Esophagus mucosa (tissue), 1 donor: ENCODE measurements around the gene PTPRG. TPM values are rescaled to one million over a fixed set of nuclear protein-coding genes. Genes with fewer than 3 reads are reported as not detected.

Source experiments
- ATAC-seq: fragments of 200-7000 bp; cut with Tn5 transposase; one replicate; pipeline ENCODE4 v1.9.1; 2020
- total RNA-seq: library from RNA; stranded (reverse); gene quantifications from one replicate; pipeline ENCODE4 v1.2.4, GENCODE V29; 2023
- donor health status: DM: yes; HTN: yes; CAD: no.

PTPRG gene
- total RNA-seq, 1 donor from 2014 or later: 9.2 TPM

DNA sequence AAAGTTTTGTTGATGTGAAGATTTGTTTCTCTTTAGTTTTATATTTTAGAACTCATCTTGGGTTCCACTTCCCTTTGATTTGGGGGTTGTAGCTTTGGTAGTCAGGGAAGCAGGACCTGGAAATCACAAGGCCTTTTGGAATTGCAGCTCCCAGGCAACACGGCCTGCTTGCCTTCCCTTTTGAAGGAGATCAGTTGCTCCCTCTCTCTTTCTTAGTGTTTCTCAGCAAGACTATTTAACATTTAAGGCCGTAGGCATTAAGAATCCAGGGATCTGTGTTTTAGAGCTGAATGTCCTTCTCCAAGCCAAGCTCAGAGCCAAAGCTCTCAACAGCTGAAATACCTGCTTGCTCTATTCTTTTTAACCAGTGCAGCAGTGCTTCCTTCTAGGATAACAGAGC lies 310.3 kb downstream of the PTPRG start:
- no peak for ATAC-seq

DNA sequence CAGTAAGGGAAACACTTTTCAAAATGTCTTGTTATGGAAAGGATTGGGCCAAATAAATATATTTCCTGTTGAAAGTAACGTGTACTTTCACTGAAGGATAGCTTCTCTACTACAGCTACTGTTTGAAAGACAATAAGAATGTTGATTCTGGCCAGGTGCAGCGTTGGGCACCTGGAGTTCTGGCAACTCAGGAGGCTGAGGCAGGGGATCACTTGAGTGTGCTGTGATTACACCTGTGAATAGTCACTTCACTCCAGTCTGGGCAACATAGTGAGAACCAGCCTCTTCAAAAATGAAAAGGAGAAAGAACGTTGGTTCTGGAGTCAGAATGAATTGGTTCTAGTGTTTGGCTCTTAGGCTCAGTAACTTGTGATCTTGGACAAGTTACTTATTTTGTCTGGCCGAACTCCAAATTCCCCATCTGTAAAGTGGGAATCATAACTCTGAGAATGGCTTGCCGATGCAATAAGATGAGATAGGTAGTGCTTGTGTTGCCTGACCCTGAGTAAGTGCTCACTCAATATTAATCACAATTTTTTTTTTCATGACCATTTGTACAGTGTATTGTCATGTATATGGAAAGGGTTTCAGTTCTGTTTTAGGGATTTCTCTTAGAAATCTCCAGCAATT lies 310.8 kb downstream of the PTPRG start:
- no peak for ATAC-seq

DNA sequence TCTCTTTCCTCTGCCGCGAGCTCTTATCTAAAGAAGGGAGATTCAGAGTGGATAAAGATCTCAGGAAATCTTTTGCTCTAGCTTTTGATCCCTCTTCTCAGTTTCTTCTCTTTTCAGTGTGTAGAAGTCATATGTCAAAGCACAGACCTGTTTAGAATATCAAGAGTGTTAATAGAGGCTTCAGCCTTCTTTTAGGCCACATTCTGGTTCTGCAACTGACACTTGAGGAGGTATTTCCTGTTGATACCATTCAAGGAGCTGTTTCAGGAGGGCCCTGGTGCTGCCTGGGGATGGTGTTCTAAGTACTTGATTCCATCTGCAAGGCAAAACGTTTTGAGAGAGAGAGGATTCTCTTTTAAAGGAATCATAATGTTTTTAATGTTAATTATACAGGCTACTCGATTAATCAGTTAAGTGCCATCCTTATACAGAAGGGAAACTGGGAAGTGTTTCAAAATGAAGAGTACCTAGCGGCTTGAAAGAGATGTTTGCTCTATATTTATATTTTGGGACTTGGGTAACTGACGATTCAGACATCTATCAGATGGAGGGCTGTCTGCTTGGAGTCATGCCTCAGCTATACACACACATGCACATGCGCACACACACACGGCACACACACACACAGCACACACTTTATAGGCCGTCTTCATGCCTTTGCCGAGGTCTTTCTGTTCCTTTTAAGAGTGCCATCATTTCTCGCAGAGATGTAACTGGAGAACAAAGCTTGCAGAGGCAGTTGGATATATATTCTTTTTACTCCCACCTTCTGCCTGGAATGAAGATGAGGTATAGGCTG lies 313.9 kb downstream of the PTPRG start:
- no peak for ATAC-seq

DNA sequence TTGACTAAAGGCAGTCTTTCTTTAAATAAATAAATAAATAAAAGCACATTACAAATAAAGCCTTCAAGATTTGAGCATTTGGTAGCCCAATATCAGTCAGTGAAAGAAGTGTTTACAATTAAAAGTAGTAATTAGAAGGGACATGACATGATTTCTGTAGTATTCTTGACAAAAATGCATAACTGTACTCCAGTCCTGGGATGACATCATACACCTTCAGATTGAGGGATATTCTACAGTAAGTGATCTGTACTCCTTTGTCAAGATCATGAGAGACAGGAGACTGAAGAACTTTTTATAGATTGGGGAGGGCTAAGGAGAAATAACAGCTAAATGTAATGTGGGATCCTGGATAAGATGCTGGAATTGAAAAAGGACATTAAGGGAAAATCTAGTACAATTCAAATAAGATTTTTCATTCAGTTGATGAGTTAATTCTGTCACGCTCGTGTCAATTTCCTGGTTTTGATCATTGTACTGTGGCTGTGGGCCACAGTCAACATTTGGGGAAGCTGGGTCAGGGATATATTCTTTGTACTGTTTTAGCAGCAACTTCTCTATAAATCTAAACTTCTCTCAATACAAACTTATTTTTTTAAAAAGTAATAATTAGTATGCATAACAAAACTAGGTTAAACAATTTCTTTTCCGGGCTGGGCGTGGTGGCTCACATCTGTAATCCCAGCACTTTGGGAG lies 314.8 kb downstream of the PTPRG start:
- ATAC-seq: no peak

DNA sequence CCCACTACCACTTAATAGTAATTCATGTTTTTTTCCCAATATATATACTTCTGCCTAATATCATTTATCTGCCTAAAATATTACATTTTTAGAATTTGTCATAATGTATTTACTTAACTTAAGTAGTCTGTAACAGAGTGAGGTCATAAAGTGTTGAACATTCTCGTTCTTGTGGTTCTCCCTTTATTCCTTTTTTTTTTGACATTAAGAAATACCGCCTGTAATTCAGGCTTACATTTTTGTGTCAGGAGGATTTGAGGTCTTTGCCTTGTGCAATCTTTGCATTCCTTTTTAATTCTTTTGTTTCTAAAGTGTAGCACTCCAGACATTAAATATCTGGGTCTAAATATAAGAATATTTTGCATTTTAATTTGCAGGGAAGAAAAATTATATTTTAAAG lies 315.4 kb downstream of the PTPRG start:
- no peak for ATAC-seq

DNA sequence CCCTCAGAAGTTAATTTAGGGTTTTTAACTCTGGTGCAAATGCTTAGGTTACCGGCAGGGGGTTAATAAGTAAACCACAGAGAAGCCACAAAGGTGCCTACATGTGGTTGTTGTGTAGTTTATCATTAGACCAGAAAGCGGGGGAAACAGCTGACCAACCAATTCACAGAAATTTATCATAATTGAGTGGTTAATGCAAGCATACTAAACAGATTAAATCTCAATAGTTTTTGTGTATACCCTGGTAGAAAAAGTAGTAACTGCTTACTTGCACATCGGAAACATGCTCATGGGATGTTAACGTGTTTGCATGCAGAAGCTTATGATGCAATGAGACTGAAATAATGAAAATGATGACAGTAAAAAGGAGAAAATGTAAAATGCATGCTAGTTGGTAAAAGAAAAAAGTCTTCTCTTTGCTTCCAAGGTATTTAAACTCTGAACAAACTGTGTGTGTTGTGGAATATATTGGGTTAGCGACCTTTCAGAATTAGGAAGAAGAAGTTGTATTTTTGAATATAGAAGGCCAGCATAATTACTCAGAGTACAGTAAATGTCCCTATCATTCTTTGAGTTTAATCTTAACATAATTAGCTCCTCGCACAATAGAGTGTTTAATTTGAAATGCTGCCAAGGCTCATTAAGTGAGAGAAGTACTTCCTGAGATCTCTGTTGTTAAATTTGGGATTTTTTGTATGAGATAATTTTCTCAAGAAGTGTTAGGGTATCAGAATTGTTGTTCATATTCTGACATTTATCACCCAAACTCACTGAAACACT lies 316.2 kb downstream of the PTPRG start:
- no peak for ATAC-seq

DNA sequence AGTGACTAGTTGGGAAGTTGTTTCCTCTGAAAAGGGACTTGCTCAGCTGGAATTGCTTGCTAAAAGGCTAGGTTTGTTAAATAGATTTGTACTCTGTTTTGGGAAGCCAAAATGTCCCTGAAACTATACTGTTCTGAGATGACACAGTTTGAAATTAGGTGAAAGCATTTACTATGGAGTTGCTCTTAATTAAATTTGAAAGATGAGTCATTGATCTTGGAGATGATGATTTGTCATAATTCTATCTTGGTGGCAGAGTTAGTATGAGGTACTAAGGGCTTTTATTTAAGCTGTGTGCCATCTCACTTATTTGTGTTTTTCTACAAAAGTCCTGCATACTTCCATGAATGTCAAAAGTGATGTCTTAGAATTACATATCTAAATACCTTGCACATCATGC lies 320.9 kb downstream of the PTPRG start:
- no peak for ATAC-seq

DNA sequence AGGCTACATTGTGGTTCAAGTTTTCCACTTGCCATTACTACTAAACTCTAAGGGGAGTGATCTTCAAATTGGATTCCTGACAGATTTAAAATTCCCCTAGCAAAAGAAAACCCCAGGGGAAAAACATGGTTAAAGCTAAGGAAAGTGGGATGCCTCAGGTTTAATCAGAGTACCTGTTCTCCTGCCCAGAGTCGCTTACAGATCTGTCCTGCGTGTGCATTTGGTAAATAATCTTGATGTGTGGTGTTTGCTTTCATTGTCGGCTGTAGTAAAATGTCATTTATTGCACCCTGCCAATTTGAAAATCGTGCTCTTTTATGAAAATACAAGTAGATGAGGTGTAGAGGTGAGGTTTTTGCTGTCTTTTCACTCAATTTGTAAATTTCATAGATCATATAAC lies 323.4 kb downstream of the PTPRG start:
- no peak for ATAC-seq

DNA sequence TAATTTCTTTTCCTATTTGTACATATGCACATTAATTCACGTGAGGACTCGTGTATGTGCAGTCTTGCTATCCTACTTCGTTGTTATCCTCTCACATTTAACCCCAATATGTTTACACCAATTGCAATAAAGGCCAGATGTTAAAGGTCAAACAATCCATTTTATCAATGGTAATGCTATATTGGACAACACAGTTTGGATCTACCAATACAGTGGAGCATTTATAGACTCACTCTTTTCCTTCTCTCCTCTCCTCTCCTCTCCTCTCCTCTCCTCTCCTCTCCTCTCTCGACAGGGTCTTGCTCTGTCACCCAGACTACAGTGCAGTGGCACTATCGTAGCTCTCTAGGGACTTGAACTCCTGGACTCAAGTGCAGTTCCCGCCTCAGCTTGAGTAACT lies 324.0 kb downstream of the PTPRG start:
- no peak for ATAC-seq

DNA sequence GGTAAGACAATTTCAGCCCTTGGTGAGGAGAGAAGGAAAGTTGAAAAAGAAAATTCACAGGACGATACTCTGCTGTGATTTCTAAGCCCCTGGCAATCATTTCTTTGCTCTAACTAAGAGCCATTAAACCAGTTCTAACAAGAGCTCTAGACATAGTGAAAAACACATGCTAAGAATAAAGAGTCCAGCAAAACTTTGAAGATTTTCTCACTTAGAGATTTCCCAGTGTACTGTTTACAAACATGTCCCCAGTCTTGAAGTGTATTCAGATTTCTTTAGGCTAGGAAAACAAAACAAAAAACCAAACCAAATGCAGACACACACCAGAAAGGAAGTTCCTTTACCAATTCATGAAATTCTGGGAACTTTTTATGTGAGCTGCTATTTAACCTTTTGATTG lies 325.8 kb downstream of the PTPRG start:
- ATAC-seq: no peak

DNA sequence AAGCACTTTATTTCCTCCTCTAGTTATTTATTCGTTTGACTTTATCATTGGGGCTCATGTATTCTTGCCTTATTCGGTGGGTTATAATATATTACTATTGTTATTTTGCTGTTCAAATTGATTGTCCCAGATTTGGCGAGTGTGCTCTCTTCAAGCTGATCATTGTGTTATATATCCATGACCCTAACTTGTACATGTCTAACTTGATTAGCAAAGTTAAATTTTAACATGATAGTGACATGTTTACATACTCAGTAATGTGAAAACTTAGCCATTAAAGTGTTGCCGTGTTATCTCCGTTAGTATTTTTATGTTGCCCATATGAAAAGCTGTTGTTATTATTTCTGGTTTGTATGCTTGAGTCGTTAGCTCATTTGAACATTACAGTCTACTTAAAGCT lies 327.9 kb downstream of the PTPRG start:
- ATAC-seq: no peak

DNA sequence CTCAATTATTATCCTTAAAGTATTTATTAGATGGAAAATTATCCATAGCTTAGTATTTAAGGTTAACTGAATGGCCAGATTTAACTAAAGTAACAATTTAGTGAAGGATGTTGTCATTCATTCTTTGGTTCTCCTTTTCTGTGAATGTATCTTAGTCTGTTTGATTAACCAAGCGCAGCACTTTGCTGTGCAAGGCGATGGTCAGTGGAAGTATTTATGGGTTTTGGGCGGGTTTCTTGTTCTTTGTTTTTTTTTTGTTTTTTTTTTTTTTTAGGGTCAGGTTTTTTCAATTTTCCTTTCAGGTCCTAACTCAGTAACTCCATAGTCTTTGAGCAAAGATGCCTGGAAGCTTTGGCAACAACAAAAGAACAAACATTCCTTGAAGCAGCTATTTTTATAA lies 328.8 kb downstream of the PTPRG start:
- ATAC-seq: no peak

DNA sequence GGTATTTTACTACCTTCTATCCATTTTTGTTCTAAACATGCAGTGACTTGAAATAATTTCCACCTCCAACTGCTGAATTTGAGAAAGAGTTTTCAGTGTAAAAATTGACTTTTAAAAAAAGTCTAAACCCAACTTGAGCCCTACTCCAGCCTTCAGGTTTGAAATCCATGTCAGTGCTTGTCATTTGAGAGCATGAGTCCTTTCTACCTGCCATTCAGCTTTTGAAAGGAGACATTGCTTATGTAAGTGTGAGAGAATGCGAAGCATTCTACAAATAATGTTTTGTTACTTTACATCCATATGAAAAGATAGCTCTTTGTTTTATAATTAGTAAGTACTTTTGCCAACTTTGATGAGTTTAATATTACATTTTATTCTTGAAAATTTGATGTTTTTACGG lies 329.2 kb downstream of the PTPRG start:
- no peak for ATAC-seq

DNA sequence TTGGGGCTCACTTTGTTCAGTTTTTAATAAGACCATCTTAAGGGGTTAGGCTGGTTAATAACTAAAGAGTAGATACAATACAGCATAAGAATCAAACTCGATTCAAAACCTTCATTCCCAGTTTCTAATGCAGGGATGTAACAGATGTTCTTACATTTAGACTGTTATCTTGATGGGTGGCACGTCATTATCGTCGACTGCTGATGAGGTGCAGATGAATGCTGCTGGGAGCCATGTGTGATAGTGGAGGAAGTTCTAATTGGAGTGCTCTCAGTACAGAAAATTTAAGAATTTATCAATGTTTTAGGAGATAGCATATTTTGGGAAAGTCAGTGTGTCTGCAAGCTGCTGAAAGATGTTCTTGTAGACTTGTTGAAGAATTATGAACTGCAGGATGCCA lies 331.5 kb downstream of the PTPRG start:
- ATAC-seq: no peak

DNA sequence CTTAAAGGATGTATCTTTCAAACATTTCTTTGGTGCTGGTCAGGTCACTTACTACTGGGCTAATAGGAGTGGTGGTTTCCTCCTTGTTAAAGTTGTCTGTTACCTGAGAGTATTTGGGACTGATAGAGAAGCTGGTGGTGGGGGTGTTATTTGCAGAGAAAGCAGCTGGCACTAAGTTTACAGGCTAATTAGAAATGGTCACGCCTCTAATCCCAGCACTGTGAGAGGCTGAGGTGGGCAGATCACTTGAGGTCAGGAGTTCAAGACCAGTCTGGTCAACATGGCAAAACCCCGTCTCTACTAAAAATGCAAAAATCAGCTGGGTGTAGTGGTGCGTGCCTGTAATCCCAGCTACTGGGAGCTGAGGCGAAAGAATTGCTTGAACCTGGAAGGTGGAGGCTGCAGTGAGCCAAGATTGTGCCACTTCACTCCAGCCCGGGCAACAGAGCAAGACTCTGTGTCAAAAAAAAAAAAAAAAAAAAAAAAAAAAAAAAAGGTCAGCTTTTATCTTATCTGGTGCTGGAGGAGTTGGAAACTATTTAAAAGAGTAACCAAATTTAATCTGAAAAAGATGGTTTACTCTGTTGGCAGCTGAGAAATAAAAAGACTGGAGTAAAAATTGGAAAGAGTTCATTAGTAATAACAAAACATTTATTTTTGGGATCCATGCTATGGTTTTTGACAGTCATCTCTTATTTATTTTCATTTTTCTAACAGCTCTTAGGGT lies 332.6 kb downstream of the PTPRG start:
- no peak for ATAC-seq

DNA sequence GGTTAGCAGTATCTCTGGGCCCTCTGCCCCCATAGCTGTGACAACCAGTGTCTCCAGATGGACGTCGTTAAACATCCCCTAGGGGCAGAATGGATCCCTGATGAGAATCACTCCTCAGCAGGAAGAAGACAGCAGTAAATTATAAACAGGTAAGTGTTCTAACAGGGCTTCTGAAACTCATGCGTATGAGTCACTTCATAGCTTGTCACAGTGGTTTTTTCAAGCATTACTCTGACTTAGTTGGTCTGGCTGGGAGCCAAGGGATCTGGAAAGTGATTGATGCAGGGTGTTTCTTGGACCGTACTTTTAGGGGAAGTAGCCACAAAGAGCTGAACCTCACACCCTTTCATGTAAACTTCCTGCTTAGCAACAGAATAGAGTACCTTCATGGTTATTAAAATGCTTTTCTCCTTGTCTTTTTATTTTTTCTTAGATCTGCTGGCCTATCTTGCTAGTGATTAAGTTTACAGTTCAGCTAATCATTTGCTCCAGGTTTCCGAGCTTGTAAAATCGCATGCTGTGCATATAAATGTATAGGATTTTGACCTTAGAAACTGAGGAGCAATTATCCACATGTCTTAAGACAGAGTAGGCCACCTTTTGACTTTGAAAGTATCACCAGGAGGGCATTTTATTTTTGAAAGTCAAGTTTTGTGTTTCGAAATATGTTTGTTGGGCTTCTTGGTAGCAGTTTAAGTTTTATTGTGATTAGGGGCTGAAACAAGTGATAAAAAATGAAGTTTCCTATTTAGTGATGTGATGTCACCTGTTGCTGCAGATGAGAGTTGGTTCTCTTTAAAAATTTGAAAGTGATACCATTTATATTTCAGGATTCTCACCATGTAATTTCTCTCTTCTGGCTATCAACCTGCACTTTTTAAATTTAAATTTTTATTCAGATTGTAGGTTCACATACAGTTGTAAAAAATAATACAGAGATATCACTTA lies 333.9 kb downstream of the PTPRG start:
- ATAC-seq: peak; percentile 98

DNA sequence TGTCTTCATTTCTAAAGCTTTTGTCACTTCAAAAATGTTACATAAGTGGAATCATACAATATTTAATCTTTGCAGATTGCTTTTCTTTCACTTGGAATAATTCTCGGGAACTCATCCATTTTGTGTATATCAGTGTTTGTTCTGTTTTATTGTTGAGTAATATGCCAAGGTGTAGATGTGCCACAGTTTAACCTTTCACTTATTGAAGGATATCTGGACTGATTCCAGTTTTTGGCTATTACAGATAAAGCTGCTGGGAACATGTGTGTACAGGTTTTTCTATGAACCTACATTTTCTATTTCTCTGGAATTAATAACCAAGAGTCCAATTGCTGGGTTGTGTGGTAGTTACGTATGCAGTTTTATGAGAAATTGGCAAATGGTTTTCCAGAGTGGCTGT lies 334.9 kb downstream of the PTPRG start:
- no peak for ATAC-seq

DNA sequence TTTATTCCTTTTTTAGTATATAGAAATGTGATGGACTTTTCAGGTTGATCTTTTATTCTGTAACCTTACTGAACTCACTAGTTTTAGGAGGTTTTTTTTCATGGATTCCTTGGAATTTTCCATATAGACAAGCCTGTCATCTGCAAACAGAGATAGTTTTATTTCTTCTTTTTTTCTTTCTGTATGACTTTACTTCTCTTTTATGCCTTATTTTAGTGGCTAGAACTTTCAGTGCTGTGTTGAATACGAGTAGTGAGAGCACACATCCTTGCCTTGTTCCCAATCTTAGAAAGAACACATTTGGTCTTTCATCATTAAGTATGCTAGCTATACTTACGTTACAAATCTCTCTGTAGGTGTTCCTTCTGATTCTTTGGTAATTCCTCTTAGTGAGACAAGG lies 336.5 kb downstream of the PTPRG start:
- ATAC-seq: no peak

DNA sequence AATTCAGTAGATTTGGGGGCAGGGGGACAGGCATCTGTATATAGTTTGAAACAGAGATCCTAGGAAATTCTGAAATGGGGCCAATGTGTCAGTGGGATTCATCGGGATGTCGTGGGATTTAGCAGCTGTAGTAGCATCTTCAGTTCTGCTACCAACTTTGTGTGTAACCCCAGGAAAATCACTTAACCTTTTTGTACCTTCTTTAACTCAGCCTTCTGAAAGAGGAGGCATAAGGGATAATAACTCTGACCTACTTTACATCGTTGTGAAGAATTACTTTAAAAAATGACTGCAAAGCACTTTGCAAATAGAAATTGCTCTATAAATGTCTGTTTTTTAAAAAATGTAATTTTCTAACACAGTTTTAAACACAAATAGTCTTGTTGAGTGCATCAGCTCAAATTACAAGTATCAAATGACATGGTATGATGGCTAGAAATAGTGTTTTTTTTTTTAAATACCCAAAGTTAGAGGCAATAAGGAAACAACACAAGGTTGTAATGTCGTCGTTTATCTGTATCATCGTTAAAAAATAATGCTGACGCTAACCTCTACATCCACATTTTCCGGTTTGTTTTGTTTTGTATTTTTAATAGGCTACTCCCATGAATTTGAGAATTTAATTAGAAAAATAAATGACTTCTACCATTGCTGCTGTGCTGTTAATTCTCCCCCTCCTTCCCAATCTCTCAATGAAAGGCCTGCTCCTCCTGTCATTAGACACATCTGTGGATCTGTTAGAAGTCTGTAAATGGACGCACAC lies 338.5 kb downstream of the PTPRG start:
- ATAC-seq: no peak

DNA sequence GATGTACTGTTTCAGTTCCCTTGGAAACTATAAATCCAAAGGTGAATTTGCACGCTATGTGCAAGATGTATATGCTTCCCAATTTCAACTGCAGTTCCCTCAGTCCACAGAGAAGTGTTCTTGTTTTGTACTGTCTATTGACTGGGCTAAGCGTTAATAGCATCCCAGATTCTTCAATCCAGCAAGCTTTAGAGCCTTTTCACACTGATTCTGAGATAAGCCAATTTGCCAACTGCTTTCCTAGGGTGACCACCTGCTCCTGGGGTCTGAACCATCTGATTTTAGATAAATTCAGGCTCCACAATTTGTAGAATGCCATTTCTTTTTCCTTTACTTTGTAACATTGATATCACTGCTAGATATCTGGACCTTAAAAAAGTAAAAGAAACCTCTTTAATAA lies 340.1 kb downstream of the PTPRG start:
- no peak for ATAC-seq
